Measurements from ENCODE around the gene FPR2.

FPR2 gene, protein sequence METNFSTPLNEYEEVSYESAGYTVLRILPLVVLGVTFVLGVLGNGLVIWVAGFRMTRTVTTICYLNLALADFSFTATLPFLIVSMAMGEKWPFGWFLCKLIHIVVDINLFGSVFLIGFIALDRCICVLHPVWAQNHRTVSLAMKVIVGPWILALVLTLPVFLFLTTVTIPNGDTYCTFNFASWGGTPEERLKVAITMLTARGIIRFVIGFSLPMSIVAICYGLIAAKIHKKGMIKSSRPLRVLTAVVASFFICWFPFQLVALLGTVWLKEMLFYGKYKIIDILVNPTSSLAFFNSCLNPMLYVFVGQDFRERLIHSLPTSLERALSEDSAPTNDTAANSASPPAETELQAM

DNA sequence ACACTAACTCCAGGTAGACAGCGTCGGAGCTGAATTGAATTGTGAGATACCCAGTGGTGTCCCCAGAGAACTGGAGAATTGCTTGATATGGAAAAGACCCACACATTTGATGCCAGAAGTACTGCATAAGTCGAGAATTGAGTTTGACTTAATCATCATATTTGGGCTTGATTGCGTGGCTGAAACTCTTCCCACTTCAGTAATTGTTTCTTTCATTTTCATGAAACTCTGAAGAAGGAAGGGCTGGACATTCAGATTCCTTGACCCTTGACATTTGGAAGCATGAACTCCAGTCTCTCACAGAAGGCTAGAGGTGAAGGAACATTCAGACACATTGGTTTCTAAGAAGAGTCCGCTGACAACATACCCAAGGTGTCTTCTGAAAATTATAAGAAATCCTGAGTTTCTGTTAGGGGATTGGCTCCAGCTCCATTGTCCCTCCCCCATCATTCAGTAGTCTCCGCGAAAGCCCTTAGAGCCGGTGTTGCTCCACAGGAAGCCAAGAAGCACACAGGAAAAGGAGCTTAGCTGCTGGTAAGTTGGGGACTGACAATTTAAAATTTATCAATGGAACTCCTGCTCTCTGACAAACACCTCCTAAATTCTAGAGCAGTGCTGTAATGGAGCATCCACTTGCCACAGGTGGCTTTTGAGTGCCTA, at the start of gene FPR2:
FPR2 (plus strand) TSS at position 484 of the 660 bp plus-strand sequence. CDS start 7,479 bp downstream, outside the sequence.
- H3K4me3 ChIP-seq (ENCODE audit: low read depth, low read length) = no peak within 1 kb of the TSS
- TF ChIP-seq CTCF (IDR thresholded peaks at IDR 0.05; ENCODE audit: low read depth, low read length) = no peak

- no peak for TF ChIP-seq CTCF (IDR thresholded peaks at IDR 0.05; ENCODE audit: low read depth, low read length)
- H3K4me3 ChIP-seq (ENCODE audit: low read depth, low read length) = no peak overlapping the region
Observed at GRCh38 chr19:51711702-51712101, 49.3 kb upstream of the FPR2 start.

DNA sequence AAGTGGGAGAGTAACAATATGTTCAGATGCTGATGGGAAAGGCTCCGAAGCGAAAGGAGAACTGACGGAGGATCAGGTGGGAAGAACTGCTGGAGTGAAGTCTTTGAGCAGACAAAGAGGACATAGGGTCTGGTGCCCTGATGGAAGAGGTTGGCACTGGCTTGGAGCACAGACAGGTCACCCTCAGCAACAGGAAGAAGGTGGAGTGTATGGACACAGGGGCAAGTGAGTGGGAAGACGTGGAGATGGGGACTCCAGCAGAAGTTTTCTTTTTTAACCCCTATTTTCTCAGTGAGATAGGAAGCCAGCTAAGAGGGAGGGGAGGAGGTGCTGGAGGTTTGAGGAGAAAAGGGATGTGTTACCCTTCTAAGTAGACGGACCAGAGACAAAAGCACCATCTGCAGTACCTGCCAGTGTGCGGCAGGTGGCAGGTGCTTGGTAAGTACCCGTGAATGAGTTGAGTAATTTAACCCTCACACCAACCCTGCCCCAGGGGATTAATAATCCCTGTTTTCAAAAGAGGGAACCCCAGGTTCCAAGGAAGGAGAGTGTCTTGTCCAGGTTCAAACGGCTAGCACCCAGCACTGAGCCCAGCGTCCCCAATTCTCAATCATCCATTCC, 48.4 kb upstream of the FPR2 start:
- no peak overlapping the region for H3K4me3 ChIP-seq (ENCODE audit: low read depth, low read length)
- TF ChIP-seq CTCF (IDR thresholded peaks at IDR 0.05; ENCODE audit: low read depth, low read length) = peak; percentile 34; the same call in 1 of the 2 replicates

GRCh38 chr19:51713319-51714285, 47.4 kb upstream of the FPR2 start:
- TF ChIP-seq CTCF (IDR thresholded peaks at IDR 0.05; ENCODE audit: low read depth, low read length) = no peak
- H3K4me3 ChIP-seq (ENCODE audit: low read depth, low read length) = no peak overlapping the region

- H3K4me3 ChIP-seq (ENCODE audit: low read depth, low read length) = no peak overlapping the region
- TF ChIP-seq CTCF (IDR thresholded peaks at IDR 0.05; ENCODE audit: low read depth, low read length) = no peak
Observed at GRCh38 chr19:51714848-51715247, 46.1 kb upstream of the FPR2 start.

GRCh38 chr19:51715850-51716249, 45.1 kb upstream of the FPR2 start:
- H3K4me3 ChIP-seq (ENCODE audit: low read depth, low read length) = no peak overlapping the region
- no peak for TF ChIP-seq CTCF (IDR thresholded peaks at IDR 0.05; ENCODE audit: low read depth, low read length)

Data from WI38 (cell line).